ENCODE results near the gene CHIA.

- TF ChIP-seq CTCF (conservative IDR thresholded peaks at IDR 0.05; ENCODE audit: low read length), result no peak
- TF ChIP-seq EZH2phosphoT487 (IDR thresholded peaks at IDR 0.05; ENCODE audit: borderline replicate concordance, low read depth, low read length), result no peak
These were observed 20.7 kb upstream of the CHIA start for GRCh38 chr1:111269825-111270406.
